Measurements from ENCODE around the gene ARHGEF28. TPM values are rescaled to one million over a fixed set of nuclear protein-coding genes. Genes with fewer than 3 reads are reported as not detected.

The ARHGEF28 gene
- total RNA-seq, 4 donors from 2014 or later, result 30.9 to 54.7 (median 36.2) TPM

DNA sequence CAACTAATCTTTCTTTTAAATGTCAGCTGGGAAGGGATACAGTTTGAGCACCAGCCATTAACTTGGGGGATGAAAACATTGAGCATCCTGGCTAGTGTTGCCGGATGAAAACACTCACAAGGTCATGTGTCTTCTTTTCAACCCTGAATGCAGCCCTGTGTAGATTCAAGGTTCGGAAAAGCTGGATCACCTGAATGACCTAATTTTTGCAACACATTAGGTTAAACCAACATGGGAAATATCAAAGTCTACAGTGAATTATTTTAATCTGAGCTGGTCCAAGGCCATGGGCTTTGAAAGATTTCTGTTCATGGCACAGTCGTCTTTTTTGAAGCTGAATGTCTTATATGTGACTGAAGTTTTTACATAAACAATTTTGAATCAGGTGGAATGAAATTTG lies 281.2 kb downstream of the ARHGEF28 start:
- no peak overlapping the region for H3K4me3 ChIP-seq (ENCODE audit: low read depth, poor library complexity, severe bottlenecking)
- intact Hi-C loops (cut with DNase I; ENCODE audit: low total_unique reads), result loop anchor here (5.0 kb wide), 1 partner anchor 1490 kb away; no protein-coding TSS in a partner anchor
- WGBS, 2 donors, result 92 to 96% methylated on average over 3 of the region's 3 CpGs
- TF ChIP-seq POLR2A (IDR thresholded peaks at IDR 0.05), result no peak
- TF ChIP-seq, protein P1, sequence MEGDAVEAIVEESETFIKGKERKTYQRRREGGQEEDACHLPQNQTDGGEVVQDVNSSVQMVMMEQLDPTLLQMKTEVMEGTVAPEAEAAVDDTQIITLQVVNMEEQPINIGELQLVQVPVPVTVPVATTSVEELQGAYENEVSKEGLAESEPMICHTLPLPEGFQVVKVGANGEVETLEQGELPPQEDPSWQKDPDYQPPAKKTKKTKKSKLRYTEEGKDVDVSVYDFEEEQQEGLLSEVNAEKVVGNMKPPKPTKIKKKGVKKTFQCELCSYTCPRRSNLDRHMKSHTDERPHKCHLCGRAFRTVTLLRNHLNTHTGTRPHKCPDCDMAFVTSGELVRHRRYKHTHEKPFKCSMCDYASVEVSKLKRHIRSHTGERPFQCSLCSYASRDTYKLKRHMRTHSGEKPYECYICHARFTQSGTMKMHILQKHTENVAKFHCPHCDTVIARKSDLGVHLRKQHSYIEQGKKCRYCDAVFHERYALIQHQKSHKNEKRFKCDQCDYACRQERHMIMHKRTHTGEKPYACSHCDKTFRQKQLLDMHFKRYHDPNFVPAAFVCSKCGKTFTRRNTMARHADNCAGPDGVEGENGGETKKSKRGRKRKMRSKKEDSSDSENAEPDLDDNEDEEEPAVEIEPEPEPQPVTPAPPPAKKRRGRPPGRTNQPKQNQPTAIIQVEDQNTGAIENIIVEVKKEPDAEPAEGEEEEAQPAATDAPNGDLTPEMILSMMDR (IDR thresholded peaks at IDR 0.05), result no peak
- DNase-seq (ENCODE audit: low spot score in 2 of 2), result no peak

DNA sequence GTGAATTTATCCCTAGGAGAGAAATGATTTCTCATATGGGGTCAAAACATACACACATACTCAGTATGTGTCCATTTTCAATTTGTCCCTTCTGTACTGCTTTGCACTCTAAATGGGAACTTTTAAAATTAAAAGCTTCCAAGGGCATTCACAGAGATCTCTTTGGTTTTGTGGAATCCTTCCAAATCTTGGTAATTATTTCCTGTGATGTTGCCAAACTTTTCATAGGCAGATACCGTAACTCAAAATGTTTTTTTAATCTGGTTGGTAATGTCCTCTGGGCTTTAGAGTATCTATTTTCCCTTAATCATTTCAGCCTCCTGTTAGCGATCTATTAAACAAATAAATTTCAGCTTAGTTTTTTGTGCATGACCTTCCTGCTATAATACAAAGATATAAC lies 282.4 kb downstream of the ARHGEF28 start:
- H3K4me3 ChIP-seq (ENCODE audit: low read depth, poor library complexity, severe bottlenecking), result no peak overlapping the region
- WGBS, 2 donors, result 20 to 23% methylated on average over 2 of the region's 2 CpGs
- intact Hi-C loops (cut with DNase I; ENCODE audit: low total_unique reads), result loop anchor here (5.0 kb wide), 1 partner anchor 1491 kb away; no protein-coding TSS in a partner anchor
- DNase-seq (ENCODE audit: low spot score in 2 of 2), result no peak
- TF ChIP-seq, protein P1 (IDR thresholded peaks at IDR 0.05), result no peak
- no peak for TF ChIP-seq POLR2A (IDR thresholded peaks at IDR 0.05)

DNA sequence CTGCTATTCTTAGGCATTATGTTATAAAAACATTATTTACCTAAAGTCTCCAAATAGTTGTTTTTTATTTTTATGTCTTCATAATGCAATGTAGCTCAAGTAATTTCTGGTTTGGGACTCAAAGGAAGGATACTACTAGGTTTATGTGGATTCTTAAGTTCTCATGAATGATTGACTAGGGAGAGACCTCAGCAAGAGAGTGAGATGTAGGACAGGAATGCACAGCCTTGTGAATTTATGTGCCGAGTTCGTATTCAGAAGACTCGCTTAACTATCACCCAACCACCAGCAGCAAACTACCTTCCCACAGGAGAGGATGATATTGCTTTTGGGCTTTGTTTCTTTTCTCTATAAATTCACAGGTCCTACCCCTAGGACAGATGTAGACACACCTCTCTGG lies 282.9 kb downstream of the ARHGEF28 start:
- no peak for DNase-seq (ENCODE audit: low spot score in 2 of 2)
- no peak overlapping the region for H3K4me3 ChIP-seq (ENCODE audit: low read depth, poor library complexity, severe bottlenecking)
- WGBS, 2 donors, result 92 to 99% methylated on average over 3 of the region's 3 CpGs
- intact Hi-C loops (cut with DNase I; ENCODE audit: low total_unique reads), result loop anchor here (5.0 kb wide), 1 partner anchor 1492 kb away; no protein-coding TSS in a partner anchor
- no peak for TF ChIP-seq POLR2A (IDR thresholded peaks at IDR 0.05)
- TF ChIP-seq, protein P1 (IDR thresholded peaks at IDR 0.05), result no peak

DNA sequence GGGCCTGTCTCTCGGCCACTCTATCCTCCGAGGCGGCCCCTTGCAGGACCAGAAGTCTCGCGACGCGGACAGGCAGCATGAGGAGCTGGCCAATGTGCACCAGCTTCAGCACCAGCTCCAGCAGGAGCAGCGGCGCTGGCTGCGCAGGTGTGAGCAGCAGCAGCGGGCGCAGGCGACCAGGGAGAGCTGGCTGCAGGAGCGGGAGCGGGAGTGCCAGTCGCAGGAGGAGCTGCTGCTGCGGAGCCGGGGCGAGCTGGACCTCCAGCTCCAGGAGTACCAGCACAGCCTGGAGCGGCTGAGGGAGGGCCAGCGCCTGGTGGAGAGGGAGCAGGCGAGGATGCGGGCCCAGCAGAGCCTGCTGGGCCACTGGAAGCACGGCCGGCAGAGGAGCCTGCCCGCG lies 283.5 kb downstream of the ARHGEF28 start:
- H3K4me3 ChIP-seq (ENCODE audit: low read depth, poor library complexity, severe bottlenecking), result no peak overlapping the region
- intact Hi-C loops (cut with DNase I; ENCODE audit: low total_unique reads), result loop anchor here (5.0 kb wide), 1 partner anchor 1492 kb away; no protein-coding TSS in a partner anchor
- DNase-seq (ENCODE audit: low spot score in 2 of 2), result no peak
- no peak for TF ChIP-seq POLR2A (IDR thresholded peaks at IDR 0.05)
- TF ChIP-seq, protein P1 (IDR thresholded peaks at IDR 0.05), result no peak
- 96 to 98% methylated on average over 25 to 26 of the region's 27 CpGs for WGBS, 2 donors

DNA sequence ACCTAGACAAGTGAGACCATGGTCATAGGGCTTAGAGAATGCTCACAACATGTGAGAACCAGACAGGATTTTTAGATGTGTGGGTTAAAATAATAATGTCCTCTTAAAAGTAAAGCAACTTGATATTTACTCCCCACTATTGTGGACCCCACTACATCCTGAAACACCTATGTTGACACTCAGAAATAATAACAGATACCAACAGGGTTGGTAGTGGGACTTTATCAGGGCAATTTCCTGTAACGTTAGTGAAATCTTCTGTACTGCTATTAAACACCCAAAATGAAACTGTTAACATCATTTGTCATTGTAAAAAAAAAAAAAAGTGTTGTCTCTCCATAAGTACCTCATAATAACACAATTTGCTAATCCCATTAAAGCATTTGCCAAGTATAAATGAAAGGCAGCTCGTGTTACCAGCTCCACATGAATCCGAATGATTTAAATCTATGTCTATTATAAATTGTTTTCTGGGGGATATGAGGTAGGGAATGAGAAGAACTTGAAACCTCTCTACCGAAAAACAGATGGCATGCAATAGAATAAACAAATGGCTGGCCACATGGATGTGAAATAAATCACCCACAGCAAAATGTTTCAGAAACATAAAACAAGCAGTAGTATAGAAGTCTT lies 285.9 kb downstream of the ARHGEF28 start:
- 59% methylated on average over 4 of the region's 4 CpGs for WGBS, 2 donors
- DNase-seq (ENCODE audit: low spot score in 2 of 2), result no peak
- no peak overlapping the region for H3K4me3 ChIP-seq (ENCODE audit: low read depth, poor library complexity, severe bottlenecking)
- intact Hi-C loops (cut with DNase I; ENCODE audit: low total_unique reads), result no loop called here
- TF ChIP-seq, protein P1 (IDR thresholded peaks at IDR 0.05), result no peak
- no peak for TF ChIP-seq POLR2A (IDR thresholded peaks at IDR 0.05)
